HepG2 (cell line): Measurements from ENCODE around the gene ZCCHC7. TPM values are rescaled to one million over a fixed set of nuclear protein-coding genes. Genes with fewer than 3 reads are reported as not detected.
A peak's percentile ranks its signal among the peaks of the same experiment; 100 is the strongest.

ENCODE experiments used
- ATF7 ChIP-seq, 2 experiments: fragments of 450-650 bp in 1 of 2; sonication (generic) in 1 of 2; formaldehyde crosslinking in 1 of 2; IDR thresholded peaks; 2 replicates each; pipeline versions ENCODE4 v1.4.0 to v1.6.1; 2016 to 2020; ENCODE audit warnings: antibody characterized with exemption in 1 of 2, mild to moderate bottlenecking in 1 of 2, missing genetic modification reagents in 1 of 2
- MYNN ChIP-seq: sonication (generic); formaldehyde crosslinking; IDR thresholded peaks from 2 replicates; pipeline ENCODE4 v1.4.0; 2020; ENCODE audit warnings: mild to moderate bottlenecking, low read depth, missing genetic modification reagents
- RNF2 ChIP-seq: fragments of 450-650 bp; conservative IDR thresholded peaks from 2 replicates; pipeline ENCODE4 v1.6.1; 2016; ENCODE audit warnings: low read depth
- TAF1 ChIP-seq: sonication (generic); formaldehyde crosslinking; IDR thresholded peaks from 2 replicates; pipeline ENCODE4 v1.4.0; 2020; ENCODE audit warnings: missing genetic modification reagents
- ZFP90 ChIP-seq: sonication (generic); formaldehyde crosslinking; IDR thresholded peaks from 2 replicates; pipeline ENCODE4 v1.8.0; 2022; ENCODE audit warnings: missing genetic modification reagents, mild to moderate bottlenecking, inconsistent platforms, borderline replicate concordance
- ZGPAT ChIP-seq: IDR thresholded peaks from 2 replicates; pipeline ENCODE4 v1.6.1; 2016; ENCODE audit warnings: mild to moderate bottlenecking
- ZNF605 ChIP-seq: sonication (generic); formaldehyde crosslinking; IDR thresholded peaks from 2 replicates; pipeline ENCODE4 v1.8.0; 2022; ENCODE audit warnings: mild to moderate bottlenecking, missing genetic modification reagents
- polyA plus RNA-seq, 8 experiments: library from polyadenylated mRNA; depleted of rRNA in 3 of 8; stranded (reverse) in 7 of 8; unstranded in 1 of 8; fragments of >200 nt; fragmentation: Illumina TruSeq in 4 of 8; extraction: Trizol in 4 of 8; gene quantifications; 2 replicates each; pipeline versions ENCODE4 v1.2.1 to v1.2.3, GENCODE V29; 2011 to 2016; ENCODE audit warnings: low read depth in 4 of 8, missing spikeins in 1 of 8, mixed read lengths in 1 of 8; ENCODE audit not compliant: insufficient read depth in 1 of 8
- total RNA-seq, 5 experiments: library from RNA; depleted of rRNA; stranded (reverse); fragments of >200 nt; fragmentation: Illumina TruSeq; extraction: Trizol; gene quantifications; 2 replicates each; pipeline ENCODE4 v1.2.3, GENCODE V29; 2016; ENCODE audit warnings: low read depth in 1 of 5
- TF ChIP-seq, protein P1 (sequence below): sonication (generic); formaldehyde crosslinking; IDR thresholded peaks from 2 replicates; pipeline ENCODE4 v1.5.0; 2020; ENCODE audit warnings: mild to moderate bottlenecking, missing genetic modification reagents
- TF ChIP-seq, protein P2 (sequence below): sonication (generic); formaldehyde crosslinking; IDR thresholded peaks from 2 replicates; pipeline ENCODE4 v1.4.0; 2020; ENCODE audit warnings: mild to moderate bottlenecking, missing genetic modification reagents
- TF ChIP-seq, protein P3 (sequence below): sonication (generic); formaldehyde crosslinking; IDR thresholded peaks from 2 replicates; pipeline ENCODE4 v1.4.0; 2020; ENCODE audit warnings: missing genetic modification reagents
- TF ChIP-seq, protein P4 (sequence below): IDR thresholded peaks from 2 replicates; pipeline ENCODE4 v1.6.1; 2012; ENCODE audit warnings: low read length, improper control_type of control experiment
- TF ChIP-seq, protein P5 (sequence below): sonication (generic); formaldehyde crosslinking; IDR thresholded peaks from 2 replicates; pipeline ENCODE4 v1.4.0; 2020; ENCODE audit warnings: missing genetic modification reagents, mild to moderate bottlenecking, borderline replicate concordance
- TF ChIP-seq, protein P6 (sequence below): sonication (generic); formaldehyde crosslinking; IDR thresholded peaks from 2 replicates; pipeline ENCODE4 v1.5.0; 2020; ENCODE audit warnings: missing genetic modification reagents, mild to moderate bottlenecking, borderline replicate concordance

ZCCHC7 gene
- total and polyA plus RNA-seq, 2 of the 13 experiments (the other 11 are each of a cell fraction or from before 2014, with no cell fraction given) = 13.6 to 19.3 TPM

DNA sequence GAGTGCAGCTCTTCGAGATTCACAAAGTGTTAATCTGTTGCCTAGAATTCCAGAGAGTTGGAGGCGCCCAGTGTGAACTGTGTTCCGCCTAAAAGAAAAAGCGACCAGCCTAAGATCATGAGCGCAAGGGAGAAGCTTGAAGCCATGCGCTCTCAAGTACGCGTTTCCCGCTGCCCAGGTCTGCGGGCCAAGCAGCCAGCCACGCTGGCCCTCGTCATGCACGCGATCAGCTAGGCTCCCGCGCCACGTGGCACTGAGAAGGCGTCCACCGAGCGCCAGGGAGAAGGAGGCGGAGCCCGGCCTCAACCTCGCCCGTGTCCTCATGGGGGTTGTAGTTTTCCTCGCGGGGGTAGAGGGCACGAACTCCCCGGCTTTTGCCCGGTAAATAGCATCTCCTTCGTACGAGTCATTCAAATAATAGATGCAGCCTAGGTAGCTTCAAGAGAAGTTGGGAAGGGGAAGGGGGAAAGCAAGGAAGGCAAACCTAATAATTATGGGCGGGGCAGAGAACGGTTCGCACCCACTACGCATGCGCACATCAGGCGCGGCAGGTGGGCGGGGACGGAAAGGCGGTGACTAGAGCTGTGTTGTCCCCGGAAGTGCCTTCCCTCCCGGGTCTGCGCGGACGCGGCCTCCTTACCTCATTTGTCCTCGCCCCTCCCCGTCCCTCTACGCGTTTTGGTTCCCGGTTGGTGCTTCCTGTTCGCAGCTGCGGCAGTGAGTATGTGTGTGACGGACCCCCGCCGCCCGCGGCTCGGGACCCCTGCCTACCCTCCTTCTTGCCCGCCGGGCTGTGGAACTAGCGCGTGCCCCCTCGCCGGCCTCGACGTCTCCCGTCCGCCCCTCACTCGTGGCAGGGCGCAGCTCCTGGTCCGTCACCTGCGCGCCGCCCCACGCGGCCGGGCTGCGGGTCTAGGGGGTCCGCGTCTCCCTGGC is at the start of gene ZCCHC7 (continued):
- no peak for TF ChIP-seq ATF7 (IDR thresholded peaks at IDR 0.05)
- TF ChIP-seq ATF7 (CRISPR knock-in tag; IDR thresholded peaks at IDR 0.05) = no peak; the same call in none of the 2 replicates
- TF ChIP-seq TAF1 (CRISPR knock-in tag) = peak; percentile 68
- TF ChIP-seq ZGPAT (CRISPR knock-in tag) = peak; percentile 66; the same call in 1 of the 2 replicates
- peak; percentile 98 for TF ChIP-seq ZNF605 (CRISPR knock-in tag)
- TF ChIP-seq ZFP90 (CRISPR knock-in tag) = peak; percentile 88; the same call in 1 of the 2 replicates
- TF ChIP-seq, protein P1, sequence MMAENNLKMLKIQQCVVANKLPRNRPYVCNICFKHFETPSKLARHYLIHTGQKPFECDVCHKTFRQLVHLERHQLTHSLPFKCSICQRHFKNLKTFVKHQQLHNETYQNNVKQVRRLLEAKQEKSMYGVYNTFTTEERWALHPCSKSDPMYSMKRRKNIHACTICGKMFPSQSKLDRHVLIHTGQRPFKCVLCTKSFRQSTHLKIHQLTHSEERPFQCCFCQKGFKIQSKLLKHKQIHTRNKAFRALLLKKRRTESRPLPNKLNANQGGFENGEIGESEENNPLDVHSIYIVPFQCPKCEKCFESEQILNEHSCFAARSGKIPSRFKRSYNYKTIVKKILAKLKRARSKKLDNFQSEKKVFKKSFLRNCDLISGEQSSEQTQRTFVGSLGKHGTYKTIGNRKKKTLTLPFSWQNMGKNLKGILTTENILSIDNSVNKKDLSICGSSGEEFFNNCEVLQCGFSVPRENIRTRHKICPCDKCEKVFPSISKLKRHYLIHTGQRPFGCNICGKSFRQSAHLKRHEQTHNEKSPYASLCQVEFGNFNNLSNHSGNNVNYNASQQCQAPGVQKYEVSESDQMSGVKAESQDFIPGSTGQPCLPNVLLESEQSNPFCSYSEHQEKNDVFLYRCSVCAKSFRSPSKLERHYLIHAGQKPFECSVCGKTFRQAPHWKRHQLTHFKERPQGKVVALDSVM (CRISPR knock-in tag) = peak; percentile 52
- TF ChIP-seq, protein P2, sequence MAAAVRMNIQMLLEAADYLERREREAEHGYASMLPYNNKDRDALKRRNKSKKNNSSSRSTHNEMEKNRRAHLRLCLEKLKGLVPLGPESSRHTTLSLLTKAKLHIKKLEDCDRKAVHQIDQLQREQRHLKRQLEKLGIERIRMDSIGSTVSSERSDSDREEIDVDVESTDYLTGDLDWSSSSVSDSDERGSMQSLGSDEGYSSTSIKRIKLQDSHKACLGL = peak; percentile 92
- TF ChIP-seq, protein P3, sequence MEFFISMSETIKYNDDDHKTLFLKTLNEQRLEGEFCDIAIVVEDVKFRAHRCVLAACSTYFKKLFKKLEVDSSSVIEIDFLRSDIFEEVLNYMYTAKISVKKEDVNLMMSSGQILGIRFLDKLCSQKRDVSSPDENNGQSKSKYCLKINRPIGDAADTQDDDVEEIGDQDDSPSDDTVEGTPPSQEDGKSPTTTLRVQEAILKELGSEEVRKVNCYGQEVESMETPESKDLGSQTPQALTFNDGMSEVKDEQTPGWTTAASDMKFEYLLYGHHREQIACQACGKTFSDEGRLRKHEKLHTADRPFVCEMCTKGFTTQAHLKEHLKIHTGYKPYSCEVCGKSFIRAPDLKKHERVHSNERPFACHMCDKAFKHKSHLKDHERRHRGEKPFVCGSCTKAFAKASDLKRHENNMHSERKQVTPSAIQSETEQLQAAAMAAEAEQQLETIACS = peak; percentile 52; the same call in 1 of the 2 replicates
- TF ChIP-seq, protein P4, sequence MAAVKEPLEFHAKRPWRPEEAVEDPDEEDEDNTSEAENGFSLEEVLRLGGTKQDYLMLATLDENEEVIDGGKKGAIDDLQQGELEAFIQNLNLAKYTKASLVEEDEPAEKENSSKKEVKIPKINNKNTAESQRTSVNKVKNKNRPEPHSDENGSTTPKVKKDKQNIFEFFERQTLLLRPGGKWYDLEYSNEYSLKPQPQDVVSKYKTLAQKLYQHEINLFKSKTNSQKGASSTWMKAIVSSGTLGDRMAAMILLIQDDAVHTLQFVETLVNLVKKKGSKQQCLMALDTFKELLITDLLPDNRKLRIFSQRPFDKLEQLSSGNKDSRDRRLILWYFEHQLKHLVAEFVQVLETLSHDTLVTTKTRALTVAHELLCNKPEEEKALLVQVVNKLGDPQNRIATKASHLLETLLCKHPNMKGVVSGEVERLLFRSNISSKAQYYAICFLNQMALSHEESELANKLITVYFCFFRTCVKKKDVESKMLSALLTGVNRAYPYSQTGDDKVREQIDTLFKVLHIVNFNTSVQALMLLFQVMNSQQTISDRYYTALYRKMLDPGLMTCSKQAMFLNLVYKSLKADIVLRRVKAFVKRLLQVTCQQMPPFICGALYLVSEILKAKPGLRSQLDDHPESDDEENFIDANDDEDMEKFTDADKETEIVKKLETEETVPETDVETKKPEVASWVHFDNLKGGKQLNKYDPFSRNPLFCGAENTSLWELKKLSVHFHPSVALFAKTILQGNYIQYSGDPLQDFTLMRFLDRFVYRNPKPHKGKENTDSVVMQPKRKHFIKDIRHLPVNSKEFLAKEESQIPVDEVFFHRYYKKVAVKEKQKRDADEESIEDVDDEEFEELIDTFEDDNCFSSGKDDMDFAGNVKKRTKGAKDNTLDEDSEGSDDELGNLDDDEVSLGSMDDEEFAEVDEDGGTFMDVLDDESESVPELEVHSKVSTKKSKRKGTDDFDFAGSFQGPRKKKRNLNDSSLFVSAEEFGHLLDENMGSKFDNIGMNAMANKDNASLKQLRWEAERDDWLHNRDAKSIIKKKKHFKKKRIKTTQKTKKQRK = no peak
- TF ChIP-seq, protein P5, sequence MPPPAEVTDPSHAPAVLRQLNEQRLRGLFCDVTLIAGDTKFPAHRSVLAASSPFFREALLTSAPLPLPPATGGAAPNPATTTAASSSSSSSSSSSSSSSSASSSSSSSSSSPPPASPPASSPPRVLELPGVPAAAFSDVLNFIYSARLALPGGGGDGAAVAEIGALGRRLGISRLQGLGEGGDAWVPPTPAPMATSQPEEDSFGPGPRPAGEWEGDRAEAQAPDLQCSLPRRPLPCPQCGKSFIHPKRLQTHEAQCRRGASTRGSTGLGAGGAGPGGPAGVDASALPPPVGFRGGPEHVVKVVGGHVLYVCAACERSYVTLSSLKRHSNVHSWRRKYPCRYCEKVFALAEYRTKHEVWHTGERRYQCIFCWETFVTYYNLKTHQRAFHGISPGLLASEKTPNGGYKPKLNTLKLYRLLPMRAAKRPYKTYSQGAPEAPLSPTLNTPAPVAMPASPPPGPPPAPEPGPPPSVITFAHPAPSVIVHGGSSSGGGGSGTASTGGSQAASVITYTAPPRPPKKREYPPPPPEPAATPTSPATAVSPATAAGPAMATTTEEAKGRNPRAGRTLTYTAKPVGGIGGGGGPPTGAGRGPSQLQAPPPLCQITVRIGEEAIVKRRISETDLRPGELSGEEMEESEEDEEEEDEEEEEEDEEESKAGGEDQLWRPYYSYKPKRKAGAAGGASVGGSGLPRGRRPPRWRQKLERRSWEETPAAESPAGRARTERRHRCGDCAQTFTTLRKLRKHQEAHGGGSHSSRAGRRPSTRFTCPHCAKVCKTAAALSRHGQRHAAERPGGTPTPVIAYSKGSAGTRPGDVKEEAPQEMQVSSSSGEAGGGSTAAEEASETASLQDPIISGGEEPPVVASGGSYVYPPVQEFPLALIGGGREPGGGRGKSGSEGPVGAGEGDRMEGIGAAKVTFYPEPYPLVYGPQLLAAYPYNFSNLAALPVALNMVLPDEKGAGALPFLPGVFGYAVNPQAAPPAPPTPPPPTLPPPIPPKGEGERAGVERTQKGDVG (CRISPR knock-in tag) = peak; percentile 96; the same call in 1 of the 2 replicates
- TF ChIP-seq MYNN = 0 out of 2 replicates have a peak, but pooled peaks have one; percentile 44
- TF ChIP-seq, protein P6, sequence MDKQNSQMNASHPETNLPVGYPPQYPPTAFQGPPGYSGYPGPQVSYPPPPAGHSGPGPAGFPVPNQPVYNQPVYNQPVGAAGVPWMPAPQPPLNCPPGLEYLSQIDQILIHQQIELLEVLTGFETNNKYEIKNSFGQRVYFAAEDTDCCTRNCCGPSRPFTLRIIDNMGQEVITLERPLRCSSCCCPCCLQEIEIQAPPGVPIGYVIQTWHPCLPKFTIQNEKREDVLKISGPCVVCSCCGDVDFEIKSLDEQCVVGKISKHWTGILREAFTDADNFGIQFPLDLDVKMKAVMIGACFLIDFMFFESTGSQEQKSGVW (CRISPR knock-in tag) = no peak
- TF ChIP-seq RNF2 = peak; percentile 95; the same call in 1 of the 2 replicates
